Measurements from ENCODE around the gene WASF3.

Gene WASF3

GRCh38 chr13:26685606-26686005, 128.1 kb downstream of the WASF3 start:
- no peaks in the 10 kb centered on the region for H3K4me1 ChIP-seq (ENCODE audit: insufficient read depth, low read length)
- ATAC-seq (ENCODE audit: insufficient read depth, low read depth) (no peak), DNase-seq (no peak)
- no peaks in the 10 kb centered on the region for H4K20me1 ChIP-seq (ENCODE audit: insufficient read depth, low read length)
- no peak overlapping the region for H3K4me2 ChIP-seq (ENCODE audit: insufficient read depth, low read length)
- peaks cover 3% of the 10 kb centered on the region for H3K27me3 ChIP-seq (ENCODE audit: insufficient read depth, low read length, poor library complexity)
- H3K4me3 ChIP-seq (ENCODE audit: low read depth in 1 of 2, low read length in 2 of 2): no peak overlapping the region
- H3K79me2 ChIP-seq (ENCODE audit: insufficient read depth, low read length): no peaks in the 10 kb centered on the region
- TF ChIP-seq EZH2 (IDR thresholded peaks at IDR 0.05; ENCODE audit: borderline replicate concordance, low read depth, low read length, severe bottlenecking) (no peak), CTCF (IDR thresholded peaks at IDR 0.05; ENCODE audit: borderline replicate concordance, extremely low read depth, low read length, poor library complexity, severe bottlenecking) (no peak)
- no peaks in the 10 kb centered on the region for H3K36me3 ChIP-seq (ENCODE audit: insufficient read depth, low read length)
- no peaks in the 10 kb centered on the region for H3K9me3 ChIP-seq (ENCODE audit: insufficient read depth, low read length, severe bottlenecking)
- H3K27ac ChIP-seq (ENCODE audit: low read length): no peak overlapping the region
- H3K9ac ChIP-seq (ENCODE audit: low read depth, low read length): no peak overlapping the region
- H2AFZ ChIP-seq (ENCODE audit: low read depth, low read length): no peak overlapping the region

- ATAC-seq (ENCODE audit: insufficient read depth, low read depth) (no peak), DNase-seq (no peak)
- Histone ChIP-seq H3K79me2 (ENCODE audit: insufficient read depth, low read length) (no peaks in the 10 kb centered on the region), H3K27me3 (ENCODE audit: insufficient read depth, low read length, poor library complexity) (peaks cover 3% of the 10 kb centered on the region), H3K9ac (ENCODE audit: low read depth, low read length) (no peak overlapping the region), H3K4me3 (ENCODE audit: low read depth in 1 of 2, low read length in 2 of 2) (no peak overlapping the region), H3K9me3 (ENCODE audit: insufficient read depth, low read length, severe bottlenecking) (no peaks in the 10 kb centered on the region), H2AFZ (ENCODE audit: low read depth, low read length) (no peak overlapping the region), H3K4me2 (ENCODE audit: insufficient read depth, low read length) (no peak overlapping the region), H3K4me1 (ENCODE audit: insufficient read depth, low read length) (no peaks in the 10 kb centered on the region), H3K27ac (ENCODE audit: low read length) (no peak overlapping the region), H4K20me1 (ENCODE audit: insufficient read depth, low read length) (no peaks in the 10 kb centered on the region), H3K36me3 (ENCODE audit: insufficient read depth, low read length) (no peaks in the 10 kb centered on the region)
- TF ChIP-seq EZH2 (IDR thresholded peaks at IDR 0.05; ENCODE audit: borderline replicate concordance, low read depth, low read length, severe bottlenecking) (no peak), CTCF (IDR thresholded peaks at IDR 0.05; ENCODE audit: borderline replicate concordance, extremely low read depth, low read length, poor library complexity, severe bottlenecking) (no peak)
These were observed 128.8 kb downstream of the WASF3 start for GRCh38 chr13:26686285-26686684.

- H3K27me3 ChIP-seq (ENCODE audit: insufficient read depth, low read length, poor library complexity): peaks cover 3% of the 10 kb centered on the region
- no peak overlapping the region for H3K9ac ChIP-seq (ENCODE audit: low read depth, low read length)
- H3K4me3 ChIP-seq (ENCODE audit: low read depth in 1 of 2, low read length in 2 of 2): no peak overlapping the region
- TF ChIP-seq CTCF (IDR thresholded peaks at IDR 0.05; ENCODE audit: borderline replicate concordance, extremely low read depth, low read length, poor library complexity, severe bottlenecking) (no peak), EZH2 (IDR thresholded peaks at IDR 0.05; ENCODE audit: borderline replicate concordance, low read depth, low read length, severe bottlenecking) (no peak)
- H3K36me3 ChIP-seq (ENCODE audit: insufficient read depth, low read length): no peaks in the 10 kb centered on the region
- no peak for ATAC-seq (ENCODE audit: insufficient read depth, low read depth)
- no peak overlapping the region for H2AFZ ChIP-seq (ENCODE audit: low read depth, low read length)
- H3K4me1 ChIP-seq (ENCODE audit: insufficient read depth, low read length): no peaks in the 10 kb centered on the region
- H3K9me3 ChIP-seq (ENCODE audit: insufficient read depth, low read length, severe bottlenecking): no peaks in the 10 kb centered on the region
- H3K27ac ChIP-seq (ENCODE audit: low read length): no peak overlapping the region
- no peak for DNase-seq
- no peaks in the 10 kb centered on the region for H4K20me1 ChIP-seq (ENCODE audit: insufficient read depth, low read length)
- no peak overlapping the region for H3K4me2 ChIP-seq (ENCODE audit: insufficient read depth, low read length)
- no peaks in the 10 kb centered on the region for H3K79me2 ChIP-seq (ENCODE audit: insufficient read depth, low read length)
These were observed 130.8 kb downstream of the WASF3 start for GRCh38 chr13:26688286-26688685.

GRCh38 chr13:26688980-26689379, 131.5 kb downstream of the WASF3 start:
- H3K4me3 ChIP-seq (ENCODE audit: low read depth in 1 of 2, low read length in 2 of 2): no peak overlapping the region
- no peaks in the 10 kb centered on the region for H3K79me2 ChIP-seq (ENCODE audit: insufficient read depth, low read length)
- H2AFZ ChIP-seq (ENCODE audit: low read depth, low read length): no peak overlapping the region
- peaks cover 3% of the 10 kb centered on the region for H3K27me3 ChIP-seq (ENCODE audit: insufficient read depth, low read length, poor library complexity)
- no peak for DNase-seq
- TF ChIP-seq EZH2 (IDR thresholded peaks at IDR 0.05; ENCODE audit: borderline replicate concordance, low read depth, low read length, severe bottlenecking) (no peak), CTCF (IDR thresholded peaks at IDR 0.05; ENCODE audit: borderline replicate concordance, extremely low read depth, low read length, poor library complexity, severe bottlenecking) (no peak)
- no peak overlapping the region for H3K4me2 ChIP-seq (ENCODE audit: insufficient read depth, low read length)
- ATAC-seq (ENCODE audit: insufficient read depth, low read depth): no peak
- no peaks in the 10 kb centered on the region for H3K4me1 ChIP-seq (ENCODE audit: insufficient read depth, low read length)
- no peaks in the 10 kb centered on the region for H3K9me3 ChIP-seq (ENCODE audit: insufficient read depth, low read length, severe bottlenecking)
- H3K27ac ChIP-seq (ENCODE audit: low read length): no peak overlapping the region
- no peaks in the 10 kb centered on the region for H4K20me1 ChIP-seq (ENCODE audit: insufficient read depth, low read length)
- H3K9ac ChIP-seq (ENCODE audit: low read depth, low read length): no peak overlapping the region
- no peaks in the 10 kb centered on the region for H3K36me3 ChIP-seq (ENCODE audit: insufficient read depth, low read length)

All from DND-41 (cell line).